Neuronal stem cell (in vitro differentiated cells): ENCODE data around the gene SALL2.

Experiments used
- DNase-seq: peaks from one replicate; pipeline ENCODE4 v3.0.0-alpha.2; 2013; ENCODE audit warnings: low spot score
- H2AFZ ChIP-seq: one replicate; pipeline ENCODE4 v1.6.1; 2013; ENCODE audit warnings: mild to moderate bottlenecking, low read length, inconsistent platforms
- H2AK5ac ChIP-seq: 2 replicates; pipeline ENCODE4 v1.6.1; 2013; ENCODE audit warnings: low read depth, mild to moderate bottlenecking, inconsistent platforms, low read length, moderate library complexity, mixed read lengths
- H2BK120ac ChIP-seq: 2 replicates; pipeline ENCODE4 v1.6.1; 2013; ENCODE audit warnings: low read depth, mild to moderate bottlenecking, inconsistent platforms, low read length, moderate library complexity, mixed read lengths
- H2BK12ac ChIP-seq: one replicate; pipeline ENCODE4 v1.6.1; 2013; ENCODE audit warnings: low read length, inconsistent platforms
- H2BK15ac ChIP-seq: 2 replicates; pipeline ENCODE4 v1.6.1; 2013; ENCODE audit warnings: mild to moderate bottlenecking, low read length, inconsistent platforms, mixed read lengths
- H2BK5ac ChIP-seq: one replicate; pipeline ENCODE4 v1.6.1; 2013; ENCODE audit warnings: inconsistent platforms, mild to moderate bottlenecking, low read length, moderate library complexity
- H3K14ac ChIP-seq: one replicate; pipeline ENCODE4 v1.6.1; 2013; ENCODE audit warnings: low read length, inconsistent platforms
- H3K18ac ChIP-seq: 2 replicates; pipeline ENCODE4 v1.6.1; 2013; ENCODE audit warnings: low read length, inconsistent platforms
- H3K23ac ChIP-seq: 2 replicates; pipeline ENCODE4 v1.6.1; 2013; ENCODE audit warnings: low read depth, mild to moderate bottlenecking, mixed read lengths, low read length, inconsistent platforms; ENCODE audit not compliant: poor library complexity
- H3K27ac ChIP-seq: replicated peaks from 3 replicates; pipeline ENCODE4 v1.5.1; 2013; ENCODE audit warnings: low read length, inconsistent platforms
- H3K27me3 ChIP-seq, 3 experiments: 2 replicates each; pipeline ENCODE4 v1.6.1; 2013; ENCODE audit warnings: low read length in 3 of 3, mild to moderate bottlenecking in 2 of 3, inconsistent platforms in 1 of 3, low read depth in 1 of 3, mixed read lengths in 1 of 3, moderate library complexity in 1 of 3; ENCODE audit not compliant: control insufficient read depth in 3 of 3, insufficient read depth in 3 of 3
- H3K36me3 ChIP-seq, 2 donors: replicated peaks in 1 of 2; 2 replicates each; pipeline ENCODE4 v1.6.1; 2013; ENCODE audit warnings: low read length in 2 of 2; ENCODE audit not compliant: control insufficient read depth in 2 of 2, insufficient read depth in 2 of 2
- H3K4ac ChIP-seq: 2 replicates; pipeline ENCODE4 v1.6.1; 2013; ENCODE audit warnings: inconsistent platforms, mild to moderate bottlenecking, low read length, moderate library complexity
- H3K4me1 ChIP-seq, 2 donors: 1 replicate in 1 of 2; 2 replicates in 1 of 2; pipeline ENCODE4 v1.6.1; 2013; ENCODE audit warnings: low read length in 2 of 2, low read depth in 1 of 2; ENCODE audit not compliant: control insufficient read depth in 2 of 2, insufficient read depth in 1 of 2
- H3K4me2 ChIP-seq: one replicate; pipeline ENCODE4 v1.6.1; 2013; ENCODE audit warnings: mild to moderate bottlenecking, low read length, inconsistent platforms; ENCODE audit not compliant: insufficient read depth, poor library complexity, severe bottlenecking
- H3K4me3 ChIP-seq, 2 donors: 2 replicates each; pipeline ENCODE4 v1.5.1; 2013; ENCODE audit warnings: low read length in 2 of 2, mild to moderate bottlenecking in 2 of 2, inconsistent platforms in 1 of 2, moderate library complexity in 1 of 2
- H3K79me1 ChIP-seq: one replicate; pipeline ENCODE4 v1.6.1; 2013; ENCODE audit warnings: low read depth, mild to moderate bottlenecking, inconsistent platforms, low read length, moderate library complexity
- H3K9ac ChIP-seq: one replicate; pipeline ENCODE4 v1.6.1; 2013; ENCODE audit warnings: mild to moderate bottlenecking, low read depth, low read length, inconsistent platforms; ENCODE audit not compliant: poor library complexity
- H3K9me3 ChIP-seq, 2 donors: replicated peaks in 1 of 2; 2 replicates each; pipeline versions ENCODE3 to v1.6.1; 2013; ENCODE audit warnings: low read length in 2 of 2, mild to moderate bottlenecking in 2 of 2, inconsistent platforms in 1 of 2, low read depth in 1 of 2, mixed read lengths in 1 of 2, moderate library complexity in 1 of 2; ENCODE audit not compliant: control insufficient read depth in 2 of 2, insufficient read depth in 1 of 2
- H4K8ac ChIP-seq: one replicate; pipeline ENCODE4 v1.6.1; 2013; ENCODE audit warnings: low read depth, mild to moderate bottlenecking, inconsistent platforms, low read length, moderate library complexity
- H4K91ac ChIP-seq: one replicate; pipeline ENCODE4 v1.6.1; 2013; ENCODE audit warnings: low read length, low read depth, mild to moderate bottlenecking, inconsistent platforms; ENCODE audit not compliant: poor library complexity
- WGBS, 2 donors: extraction: QIAGEN DNeasy Blood & Tissue Kit; methylation state at CpG; one replicate each; pipeline ENCODE4 v1.1.7; 2013; ENCODE audit warnings: missing lambda C conversion rate in 2 of 2, mixed read lengths in 1 of 2; ENCODE audit not compliant: insufficient read length in 2 of 2, insufficient replicate concordance in 1 of 2; ENCODE audit errors: extremely low coverage in 2 of 2; 5-methylcytosine and 5-hydroxymethylcytosine counted together

The SALL2 gene

GRCh38 chr14:21537090-21537424 is 10.9 kb upstream of the SALL2 start:
- Histone ChIP-seq H3K9me3 (no peaks in the 10 kb centered on the region), H3K9ac (no peak overlapping the region), H3K27ac (peak overlapping the region; percentile 100), H3K36me3 (peaks cover 0 to 9% of the 10 kb centered on the region in 2 donors), H4K8ac (no peak overlapping the region), H3K4me2 (peak overlapping the region; percentile 38), H2BK120ac (no peak overlapping the region), H2AFZ (peak overlapping the region; percentile 47), H3K4me1 (peaks cover 16 to 41% of the 10 kb centered on the region in 2 donors), H2AK5ac (no peak overlapping the region), H3K79me1 (no peaks in the 10 kb centered on the region), H2BK12ac (no peak overlapping the region), H4K91ac (no peak overlapping the region), H2BK15ac (no peak overlapping the region), H3K14ac (no peak overlapping the region), H3K18ac (no peak overlapping the region), H3K4ac (no peak overlapping the region), H3K27me3 (no peaks in the 10 kb centered on the region), H3K23ac (no peak overlapping the region), H2BK5ac (peak overlapping the region; percentile 97), H3K4me3 (peak overlapping the region; percentile 68 to 89)
- DNase-seq: peak; percentile 80
- WGBS, 2 donors: no CpG with 5 or more reads among the region's 3 CpGs

- Histone ChIP-seq H3K4me1 (peaks cover 13 to 36% of the 10 kb centered on the region in 2 donors), H3K9ac (peak overlapping the region; percentile 97), H2BK12ac (peak overlapping the region; percentile 69), H2AFZ (peak overlapping the region; percentile 47), H3K4me2 (peak overlapping the region; percentile 63), H3K4ac (peak overlapping the region; percentile 96), H3K27me3 (no peaks in the 10 kb centered on the region), H3K9me3 (no peaks in the 10 kb centered on the region), H2BK5ac (peak overlapping the region; percentile 97), H2BK15ac (no peak overlapping the region), H3K36me3 (peaks cover 0 to 14% of the 10 kb centered on the region in 2 donors), H3K79me1 (no peaks in the 10 kb centered on the region), H2BK120ac (peak overlapping the region; percentile 83), H3K4me3 (peak overlapping the region; percentile 68 to 89), H3K18ac (peak overlapping the region; percentile 98), H4K8ac (no peak overlapping the region), H3K23ac (peak overlapping the region; percentile 53), H3K27ac (peak overlapping the region; percentile 100), H3K14ac (no peak overlapping the region), H4K91ac (no peak overlapping the region), H2AK5ac (peak overlapping the region; percentile 91)
- DNase-seq: peak; percentile 72
- WGBS, 2 donors: no CpG with 5 or more reads among the region's 25 CpGs
Measured at GRCh38 chr14:21536418-21537089, 10.4 kb upstream of the SALL2 start.

- Histone ChIP-seq H3K14ac (no peak overlapping the region), H3K27me3 (no peaks in the 10 kb centered on the region), H3K4me2 (peak overlapping the region; percentile 63), H4K8ac (no peak overlapping the region), H3K4me1 (peaks cover 13 to 36% of the 10 kb centered on the region in 2 donors), H4K91ac (no peak overlapping the region), H2BK5ac (peak overlapping the region; percentile 97), H2BK15ac (no peak overlapping the region), H2AK5ac (no peak overlapping the region), H3K4me3 (peak overlapping the region; percentile 68 to 89), H2BK12ac (no peak overlapping the region), H2BK120ac (no peak overlapping the region), H3K9me3 (no peaks in the 10 kb centered on the region), H3K9ac (peak overlapping the region; percentile 50), H3K23ac (no peak overlapping the region), H3K36me3 (peaks cover 0 to 18% of the 10 kb centered on the region in 2 donors), H2AFZ (no peak overlapping the region), H3K27ac (peak overlapping the region; percentile 100), H3K18ac (peak overlapping the region; percentile 90), H3K4ac (no peak overlapping the region), H3K79me1 (no peaks in the 10 kb centered on the region)
- no CpG with 5 or more reads among the region's 6 CpGs for WGBS, 2 donors
- DNase-seq: no peak
Measured at GRCh38 chr14:21535545-21536417, 9.6 kb upstream of the SALL2 start.

- H3K4me1 ChIP-seq: peaks cover 19 to 38% of the 10 kb centered on the region in 2 donors
- H3K79me1 ChIP-seq: no peaks in the 10 kb centered on the region
- peak overlapping the region; percentile 94 for H3K9ac ChIP-seq
- H3K27ac ChIP-seq: peak overlapping the region; percentile 100
- no peaks in the 10 kb centered on the region for H3K27me3 ChIP-seq
- no CpG with 5 or more reads among the region's 4 CpGs for whole genome bisulfite sequencing, 2 donors
- H2BK15ac ChIP-seq: no peak overlapping the region
- H4K91ac ChIP-seq: no peak overlapping the region
- H3K23ac ChIP-seq: no peak overlapping the region
- no peak for DNase-seq
- H2BK12ac ChIP-seq: no peak overlapping the region
- H3K4me3 ChIP-seq: peak overlapping the region; percentile 68 to 80
- H2AK5ac ChIP-seq: no peak overlapping the region
- H3K14ac ChIP-seq: peak overlapping the region; percentile 42
- H2BK5ac ChIP-seq: no peak overlapping the region
- peak overlapping the region; percentile 39 for H2BK120ac ChIP-seq
- H3K18ac ChIP-seq: peak overlapping the region; percentile 88
- peak overlapping the region; percentile 65 for H3K4me2 ChIP-seq
- no peak overlapping the region for H4K8ac ChIP-seq
- H2AFZ ChIP-seq: no peak overlapping the region
- H3K36me3 ChIP-seq: peaks cover 0 to 27% of the 10 kb centered on the region in 2 donors
- H3K4ac ChIP-seq: no peak overlapping the region
- H3K9me3 ChIP-seq: no peaks in the 10 kb centered on the region
Measured at GRCh38 chr14:21534576-21534975, 8.4 kb upstream of the SALL2 start.
